Stomach smooth muscle (tissue), 2 donors: ENCODE data around the gene RNF182.

ENCODE experiments used
- H3K27ac ChIP-seq: one replicate; pipeline ENCODE4 v1.7.0; 2013; ENCODE audit warnings: mild to moderate bottlenecking, low read length, inconsistent platforms
- H3K27me3 ChIP-seq, 2 donors: one replicate each; pipeline ENCODE4 v1.7.0; 2013; ENCODE audit warnings: low read length in 2 of 2; ENCODE audit not compliant: insufficient read depth in 2 of 2, control insufficient read depth in 1 of 2
- H3K36me3 ChIP-seq, 2 donors: one replicate each; pipeline ENCODE4 v1.7.0; 2013; ENCODE audit warnings: low read length in 2 of 2; ENCODE audit not compliant: control insufficient read depth in 2 of 2, insufficient read depth in 2 of 2
- H3K4me1 ChIP-seq: one replicate; pipeline ENCODE4 v1.7.0; 2013; ENCODE audit warnings: low read length; ENCODE audit not compliant: control insufficient read depth, insufficient read depth
- H3K4me3 ChIP-seq, 2 donors: one replicate each; pipeline ENCODE4 v1.7.0; 2013; ENCODE audit warnings: low read length in 2 of 2
- H3K9ac ChIP-seq, 2 donors: one replicate each; pipeline ENCODE4 v1.7.0; 2013; ENCODE audit warnings: low read length in 2 of 2, mild to moderate bottlenecking in 1 of 2
- H3K9me3 ChIP-seq, 2 donors: one replicate each; pipeline ENCODE4 v1.7.0; 2013; ENCODE audit warnings: low read length in 2 of 2; ENCODE audit not compliant: control insufficient read depth in 2 of 2
- donor health status: healthy.
- donor health status: Pancreatic carcinoma.

Gene RNF182

GRCh38 chr6:13986700-13987399, 62.1 kb downstream of the RNF182 start:
- no peak overlapping the region for H3K4me3 ChIP-seq
- H3K36me3 ChIP-seq, result no peaks in the 10 kb centered on the region
- H3K9me3 ChIP-seq, result no peaks in the 10 kb centered on the region
- H3K27me3 ChIP-seq, result peaks cover 2 to 9% of the 10 kb centered on the region in 2 donors
- no peak overlapping the region for H3K27ac ChIP-seq
- H3K9ac ChIP-seq, result no peak overlapping the region
- no peaks in the 10 kb centered on the region for H3K4me1 ChIP-seq

GRCh38 chr6:13987400-13987865, 62.7 kb downstream of the RNF182 start:
- H3K36me3 ChIP-seq, result no peaks in the 10 kb centered on the region
- H3K27me3 ChIP-seq, result peaks cover 2 to 9% of the 10 kb centered on the region in 2 donors
- H3K4me1 ChIP-seq, result no peaks in the 10 kb centered on the region
- no peak overlapping the region for H3K9ac ChIP-seq
- H3K9me3 ChIP-seq, result no peaks in the 10 kb centered on the region
- H3K4me3 ChIP-seq, result no peak overlapping the region
- no peak overlapping the region for H3K27ac ChIP-seq

- Histone ChIP-seq H3K4me1 (no peaks in the 10 kb centered on the region), H3K4me3 (no peak overlapping the region), H3K9me3 (no peaks in the 10 kb centered on the region), H3K27me3 (peaks cover 2 to 9% of the 10 kb centered on the region in 2 donors), H3K36me3 (no peaks in the 10 kb centered on the region), H3K9ac (no peak overlapping the region), H3K27ac (no peak overlapping the region)
These were observed 63.4 kb downstream of the RNF182 start for GRCh38 chr6:13988049-13988738.

GRCh38 chr6:13988908-13989307, 64.2 kb downstream of the RNF182 start:
- no peak overlapping the region for H3K27ac ChIP-seq
- H3K27me3 ChIP-seq, result peaks cover 2 to 9% of the 10 kb centered on the region in 2 donors
- H3K36me3 ChIP-seq, result no peaks in the 10 kb centered on the region
- H3K4me3 ChIP-seq, result no peak overlapping the region
- H3K4me1 ChIP-seq, result no peaks in the 10 kb centered on the region
- H3K9ac ChIP-seq, result no peak overlapping the region
- H3K9me3 ChIP-seq, result no peaks in the 10 kb centered on the region

GRCh38 chr6:13989496-13990144, 64.9 kb downstream of the RNF182 start:
- Histone ChIP-seq H3K27ac (no peak overlapping the region), H3K4me3 (no peak overlapping the region), H3K36me3 (no peaks in the 10 kb centered on the region), H3K4me1 (no peaks in the 10 kb centered on the region), H3K9ac (no peak overlapping the region), H3K9me3 (no peaks in the 10 kb centered on the region), H3K27me3 (peaks cover 2 to 9% of the 10 kb centered on the region in 2 donors)

GRCh38 chr6:13990796-13991195, 66.0 kb downstream of the RNF182 start:
- Histone ChIP-seq H3K36me3 (no peaks in the 10 kb centered on the region), H3K9me3 (no peaks in the 10 kb centered on the region), H3K27me3 (peaks cover 2 to 5% of the 10 kb centered on the region in 2 donors), H3K4me1 (no peaks in the 10 kb centered on the region), H3K9ac (no peak overlapping the region), H3K4me3 (no peak overlapping the region), H3K27ac (no peak overlapping the region)

GRCh38 chr6:13991393-13991792, 66.6 kb downstream of the RNF182 start:
- no peak overlapping the region for H3K27ac ChIP-seq
- no peaks in the 10 kb centered on the region for H3K36me3 ChIP-seq
- peaks cover 2 to 5% of the 10 kb centered on the region in 2 donors for H3K27me3 ChIP-seq
- H3K9ac ChIP-seq, result no peak overlapping the region
- no peaks in the 10 kb centered on the region for H3K9me3 ChIP-seq
- no peaks in the 10 kb centered on the region for H3K4me1 ChIP-seq
- no peak overlapping the region for H3K4me3 ChIP-seq

- Histone ChIP-seq H3K36me3 (no peaks in the 10 kb centered on the region), H3K27ac (no peak overlapping the region), H3K9me3 (no peaks in the 10 kb centered on the region), H3K4me1 (no peaks in the 10 kb centered on the region), H3K9ac (no peak overlapping the region), H3K27me3 (peaks cover 0 to 8% of the 10 kb centered on the region in 2 donors), H3K4me3 (no peak overlapping the region)
These were observed 67.8 kb downstream of the RNF182 start for GRCh38 chr6:13992417-13993055.

GRCh38 chr6:13993416-13993815, 68.7 kb downstream of the RNF182 start:
- no peak overlapping the region for H3K4me3 ChIP-seq
- peaks cover 0 to 6% of the 10 kb centered on the region in 2 donors for H3K27me3 ChIP-seq
- no peaks in the 10 kb centered on the region for H3K9me3 ChIP-seq
- H3K4me1 ChIP-seq, result no peaks in the 10 kb centered on the region
- no peak overlapping the region for H3K27ac ChIP-seq
- no peaks in the 10 kb centered on the region for H3K36me3 ChIP-seq
- no peak overlapping the region for H3K9ac ChIP-seq

GRCh38 chr6:13998356-13998755, 73.6 kb downstream of the RNF182 start:
- H3K4me3 ChIP-seq, result no peak overlapping the region
- no peaks in the 10 kb centered on the region for H3K36me3 ChIP-seq
- H3K4me1 ChIP-seq, result peaks cover 2% of the 10 kb centered on the region
- H3K27me3 ChIP-seq, result peaks cover 0 to 4% of the 10 kb centered on the region in 2 donors
- H3K9ac ChIP-seq, result no peak overlapping the region
- H3K27ac ChIP-seq, result no peak overlapping the region
- H3K9me3 ChIP-seq, result no peaks in the 10 kb centered on the region
